ENCODE results near the gene TMC3.
"Not testable (repeated sequence)": the region's sequence is repeated elsewhere in the genome, so short reads cannot be mapped to it uniquely, and the experiment has no call there.

Gene TMC3

DNA sequence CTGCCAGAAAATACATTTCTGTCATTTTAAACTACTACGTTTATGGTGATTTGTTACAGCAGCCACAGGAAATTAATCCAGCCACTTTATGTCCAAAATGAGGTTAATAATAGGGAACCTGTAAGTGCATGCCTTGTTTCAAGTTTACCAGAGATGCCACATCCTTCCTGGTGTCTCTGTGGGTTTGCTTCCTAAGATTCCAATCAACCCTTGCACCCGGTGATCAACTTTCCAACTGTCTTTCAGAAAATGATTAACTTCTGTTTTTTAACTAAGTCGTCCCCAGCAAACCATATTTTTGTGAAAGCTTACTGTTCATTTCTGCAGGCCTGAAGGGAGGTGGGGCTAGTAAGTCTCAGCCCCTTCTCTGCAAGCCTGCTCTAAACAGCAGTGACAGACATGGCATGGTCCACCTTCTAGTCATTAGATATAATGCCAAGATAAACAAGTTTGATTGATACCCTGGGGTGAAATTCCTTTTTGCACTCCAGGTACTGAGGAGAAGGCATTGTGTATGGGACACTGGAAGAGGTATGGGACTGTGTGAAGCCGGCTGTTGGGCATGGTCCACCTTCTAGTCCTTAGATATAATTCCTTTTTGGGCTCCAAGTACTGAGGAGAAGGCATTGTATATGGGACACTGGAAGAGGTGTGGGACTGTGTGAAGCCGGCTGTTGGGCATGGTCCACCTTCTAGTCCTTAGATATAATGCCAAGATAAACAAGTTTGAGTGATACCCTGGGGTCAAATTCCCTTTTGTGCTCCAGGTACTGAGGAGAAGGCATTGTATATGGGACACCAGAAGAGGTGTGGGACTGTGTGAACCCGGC is 11.1 kb upstream of the TMC3 start:
- DNase-seq (ENCODE audit: low read depth in 4 of 4, low spot score in 1 of 4): no peak

GRCh38 chr15:81381720-81382119 is 7.7 kb upstream of the TMC3 start:
- DNase-seq (ENCODE audit: low read depth in 4 of 4, low spot score in 1 of 4): no peak

GRCh38 chr15:81380668-81381067 is 6.7 kb upstream of the TMC3 start:
- no peak for DNase-seq (ENCODE audit: low read depth in 4 of 4, low spot score in 1 of 4)

GRCh38 chr15:81380203-81380602 is 6.2 kb upstream of the TMC3 start:
- no peak for DNase-seq (ENCODE audit: low read depth in 4 of 4, low spot score in 1 of 4)

GRCh38 chr15:81379269-81379668 is 5.3 kb upstream of the TMC3 start:
- DNase-seq (ENCODE audit: low read depth in 4 of 4, low spot score in 1 of 4): no peak

DNA sequence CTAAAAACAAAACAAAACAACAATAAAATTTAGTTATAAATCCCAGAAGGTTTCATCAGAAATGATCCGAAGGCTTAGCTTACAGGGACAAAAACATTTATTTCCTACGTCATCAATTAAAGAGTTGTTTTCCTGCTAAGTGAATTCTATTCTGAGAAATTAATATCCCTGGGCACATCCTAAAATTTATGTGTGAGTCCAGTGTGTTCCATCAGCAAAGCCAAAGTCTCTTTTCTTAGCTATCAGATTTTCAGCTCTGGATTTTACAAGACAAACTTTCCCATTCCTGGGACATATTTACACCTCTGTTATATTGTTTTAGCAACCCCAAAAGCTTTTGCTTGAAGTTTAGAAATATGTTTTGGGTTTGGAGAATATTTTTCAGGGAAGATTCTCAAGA is 4.4 kb upstream of the TMC3 start:
- DNase-seq (ENCODE audit: low read depth in 4 of 4, low spot score in 1 of 4): no peak

DNA sequence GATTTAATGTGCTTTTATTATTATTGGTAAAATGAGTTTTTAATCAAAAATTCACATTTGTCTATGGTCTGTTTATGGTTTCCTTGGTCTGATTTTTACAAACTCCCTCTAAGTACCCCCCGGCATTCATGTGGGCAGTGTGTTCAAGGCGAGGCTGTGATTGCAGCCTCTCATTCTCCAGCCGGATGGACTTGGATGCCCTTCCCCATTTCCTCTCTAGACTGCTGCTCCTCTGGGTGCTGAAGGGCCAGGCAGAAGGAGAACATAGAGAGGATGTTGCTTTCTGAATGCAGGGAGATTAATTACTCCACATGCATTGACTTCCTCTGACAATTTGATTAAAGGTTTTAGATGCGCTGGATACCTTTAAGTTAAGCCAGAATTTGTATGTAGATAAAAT is 3.9 kb upstream of the TMC3 start:
- DNase-seq (ENCODE audit: low read depth in 4 of 4, low spot score in 1 of 4): no peak

GRCh38 chr15:81376231-81376630 is 2.2 kb upstream of the TMC3 start:
- no peak for DNase-seq (ENCODE audit: low read depth in 4 of 4, low spot score in 1 of 4)

GRCh38 chr15:81375461-81375860 is 1.4 kb upstream of the TMC3 start:
- DNase-seq (ENCODE audit: low read depth in 4 of 4, low spot score in 1 of 4): no peak

DNA sequence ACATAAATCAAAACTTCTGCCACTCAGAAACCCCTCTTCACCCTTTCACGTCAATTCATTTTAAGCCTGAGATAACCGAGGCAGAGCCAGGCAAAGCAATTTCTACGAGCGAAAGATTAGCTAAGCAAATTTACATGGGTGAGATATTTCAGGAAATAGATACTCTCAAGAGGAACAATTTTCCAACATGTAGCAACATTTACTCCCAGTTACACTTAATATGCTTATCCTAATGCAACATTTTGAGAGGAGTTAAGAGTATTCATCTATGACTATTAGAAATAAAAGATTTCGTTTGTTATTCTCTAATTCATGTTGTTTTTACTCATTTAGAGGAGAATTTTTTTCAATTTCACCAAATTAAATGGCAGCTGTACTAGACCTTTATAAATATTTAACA is 837 bp downstream of the TMC3 start:
- DNase-seq (ENCODE audit: low read depth in 4 of 4, low spot score in 1 of 4): no peak

DNA sequence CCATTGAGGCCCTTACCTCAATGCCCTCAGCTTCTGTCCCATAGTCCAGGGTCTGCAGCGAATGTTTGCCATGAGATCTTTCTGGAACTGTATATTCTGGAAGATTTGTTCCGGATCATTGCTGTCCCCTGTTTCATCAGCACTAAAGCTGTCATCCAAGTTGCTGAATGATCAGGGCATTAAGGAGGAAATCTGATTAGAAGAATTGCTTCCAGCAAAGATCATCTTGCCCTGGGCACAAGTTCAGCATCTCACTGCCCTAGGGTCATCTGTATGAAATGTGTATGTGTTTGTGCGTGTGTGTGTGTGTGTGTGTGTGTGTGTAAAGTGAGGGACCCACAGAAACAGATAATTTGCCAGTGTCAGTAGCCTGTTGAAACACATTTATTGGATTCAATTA is 1.4 kb downstream of the TMC3 start:
- DNase-seq (ENCODE audit: low read depth in 4 of 4, low spot score in 1 of 4): no peak

DNA sequence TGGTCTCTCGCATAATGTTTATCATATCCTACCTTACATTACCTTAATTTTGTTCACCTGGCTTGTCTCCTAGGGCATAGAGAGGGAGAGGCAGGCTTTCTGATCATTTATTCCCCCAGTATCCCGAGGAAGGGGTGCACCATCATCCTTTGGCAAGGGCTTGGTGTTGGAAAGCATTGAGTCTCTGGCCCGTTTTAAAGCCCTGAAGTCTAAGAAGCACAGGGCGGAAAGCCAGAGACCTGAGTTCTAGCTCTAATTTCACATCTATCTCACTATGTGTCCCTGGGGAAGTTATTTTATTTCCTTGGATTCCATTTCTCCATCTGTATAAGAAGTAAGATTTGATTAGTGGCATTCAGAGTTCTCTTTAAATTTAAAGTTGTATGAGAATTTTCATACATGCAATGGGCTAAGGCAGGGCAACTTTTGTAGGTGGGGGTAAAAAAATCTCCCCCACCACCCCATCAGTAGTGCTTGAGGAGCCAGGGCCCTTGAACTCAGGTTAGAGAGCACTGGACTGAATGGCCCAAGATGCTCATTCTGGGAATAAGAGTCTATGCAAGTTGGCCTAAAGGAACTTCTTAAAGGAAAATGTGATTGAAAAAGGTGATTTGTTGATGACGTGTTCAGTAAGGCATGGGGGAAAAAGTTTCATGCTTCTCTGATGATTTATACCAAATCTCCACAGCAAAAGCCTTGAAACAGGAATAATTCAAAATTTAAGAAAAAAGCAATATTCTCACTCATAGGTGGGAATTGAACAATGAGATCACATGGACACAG is 10.1 kb downstream of the TMC3 start:
- no peak for DNase-seq (ENCODE audit: low read depth in 4 of 4, low spot score in 1 of 4)

- no peak for DNase-seq (ENCODE audit: low read depth in 4 of 4, low spot score in 1 of 4)
Observed at GRCh38 chr15:81363276-81363675, 10.7 kb downstream of the TMC3 start.

- no peak for DNase-seq (ENCODE audit: low read depth in 4 of 4, low spot score in 1 of 4)
Observed at GRCh38 chr15:81362790-81363189, 11.2 kb downstream of the TMC3 start.

DNA sequence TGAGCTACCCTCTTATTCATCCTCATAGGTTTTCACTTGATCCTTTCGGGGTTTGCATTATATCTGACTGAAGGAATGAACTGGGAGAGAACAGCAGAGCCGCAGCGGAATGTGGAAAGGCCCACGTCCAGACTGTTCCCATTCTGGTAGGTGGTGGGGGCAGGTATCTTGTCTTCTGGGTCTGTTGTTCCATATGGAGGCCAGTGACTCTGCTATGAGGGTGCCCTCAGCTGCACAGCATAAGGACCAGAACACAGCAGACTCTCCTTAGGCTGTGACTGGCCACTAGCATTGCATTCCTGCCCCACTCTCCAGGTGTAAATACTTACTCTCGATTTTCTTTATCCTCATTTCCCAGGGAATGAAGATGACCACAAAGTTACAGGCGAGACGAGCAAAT is 12.1 kb downstream of the TMC3 start:
- no peak for DNase-seq (ENCODE audit: low read depth in 4 of 4, low spot score in 1 of 4)

DNA sequence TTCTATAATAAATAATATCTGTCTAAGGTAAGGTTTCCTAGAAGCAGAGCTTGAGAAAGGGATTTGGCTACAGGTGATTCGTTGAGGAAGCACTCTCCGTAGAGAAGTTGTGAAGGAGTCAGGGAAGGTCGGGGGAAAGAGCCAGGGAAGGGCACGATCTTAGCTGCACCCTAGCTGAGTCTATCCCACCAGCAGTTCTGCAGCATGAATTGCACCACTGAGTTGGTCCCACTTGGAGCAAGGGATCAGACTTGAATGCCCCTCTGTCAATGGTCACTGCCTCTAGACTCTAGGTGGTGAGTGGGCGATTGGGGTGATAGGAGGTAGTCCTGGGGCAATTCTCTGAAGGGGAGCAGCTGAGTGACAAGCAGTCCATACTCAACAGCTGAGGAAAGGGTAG is 13.5 kb downstream of the TMC3 start:
- DNase-seq (ENCODE audit: low read depth in 4 of 4, low spot score in 1 of 4): no peak

DNA sequence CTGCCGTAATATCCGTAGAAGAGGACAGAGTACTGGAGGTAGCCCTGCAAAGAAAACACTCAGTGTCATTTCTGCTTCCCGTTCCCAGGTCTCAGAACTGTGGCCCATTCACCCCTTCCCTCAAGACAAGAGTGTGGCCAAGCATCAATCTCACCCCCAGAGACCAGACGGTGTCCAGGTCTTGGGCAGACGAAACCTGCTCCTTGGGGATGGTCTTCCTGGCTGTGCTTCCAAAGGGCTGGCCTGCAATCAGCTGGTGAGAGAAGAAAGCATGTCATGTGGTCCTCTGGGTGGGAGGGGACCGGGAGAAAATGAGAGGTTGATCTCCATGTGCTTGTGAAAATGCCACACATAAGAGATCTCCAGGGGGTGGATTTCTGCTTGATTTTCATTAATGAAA is 15.8 kb downstream of the TMC3 start:
- DNase-seq (ENCODE audit: low read depth in 4 of 4, low spot score in 1 of 4): no peak

DNA sequence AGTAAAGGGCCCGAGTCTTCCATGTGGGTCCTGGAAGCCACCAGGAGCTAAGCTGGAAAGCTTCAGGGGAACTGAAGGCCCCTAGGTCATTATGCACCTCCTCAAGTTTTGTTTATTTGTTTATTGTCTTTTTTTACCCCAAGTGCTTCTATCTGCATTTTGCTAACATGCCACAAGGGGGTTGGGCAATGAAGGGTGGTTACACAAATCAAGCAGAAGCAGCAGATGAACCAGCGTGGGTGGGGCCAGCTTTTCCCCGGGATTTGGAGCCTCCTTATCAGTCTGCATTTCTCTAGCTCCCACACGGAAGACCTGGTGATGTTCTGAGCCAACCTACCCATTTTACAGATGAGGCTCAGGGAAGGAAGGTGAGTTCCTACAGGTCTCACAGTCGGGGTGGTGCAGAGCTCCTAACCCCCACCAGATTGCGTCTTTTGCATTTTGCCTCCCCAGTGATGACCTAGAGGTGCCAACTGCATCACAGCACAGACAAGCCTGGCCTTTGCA is 16.8 kb downstream of the TMC3 start:
- DNase-seq (ENCODE audit: low read depth in 4 of 4, low spot score in 1 of 4): no peak

GRCh38 chr15:81356252-81356651 is 17.8 kb downstream of the TMC3 start:
- no peak for DNase-seq (ENCODE audit: low read depth in 4 of 4, low spot score in 1 of 4)

- no peak for DNase-seq (ENCODE audit: low read depth in 4 of 4, low spot score in 1 of 4)
Observed at GRCh38 chr15:81351651-81352050, 22.4 kb downstream of the TMC3 start.

DNA sequence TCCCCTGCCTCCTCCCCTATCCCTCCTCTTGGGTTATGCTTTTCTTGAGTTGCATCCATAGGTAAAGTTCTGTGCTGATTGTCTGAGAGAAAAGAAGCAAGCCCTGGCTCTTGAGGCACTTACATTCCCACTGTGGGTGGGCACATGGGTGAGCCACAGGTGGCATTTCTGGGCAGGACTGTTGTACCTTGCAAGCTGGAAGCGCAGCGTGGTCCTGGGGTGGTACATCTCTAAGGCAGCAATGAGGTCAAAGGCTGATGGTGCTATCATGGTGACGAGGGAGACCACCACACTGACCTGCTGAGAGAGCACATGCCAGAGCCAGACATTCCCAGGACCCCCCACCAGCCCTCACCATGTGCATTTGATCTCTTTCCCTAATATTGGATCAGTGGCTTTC is 24.7 kb downstream of the TMC3 start:
- DNase-seq (ENCODE audit: low read depth in 4 of 4, low spot score in 1 of 4): no peak

- not testable (repeated sequence) for DNase-seq (ENCODE audit: low read depth in 4 of 4, low spot score in 1 of 4)
Observed at GRCh38 chr15:81348691-81349090, 25.3 kb downstream of the TMC3 start.
